ENCODE measurements around the gene PTPRQ.

DNA sequence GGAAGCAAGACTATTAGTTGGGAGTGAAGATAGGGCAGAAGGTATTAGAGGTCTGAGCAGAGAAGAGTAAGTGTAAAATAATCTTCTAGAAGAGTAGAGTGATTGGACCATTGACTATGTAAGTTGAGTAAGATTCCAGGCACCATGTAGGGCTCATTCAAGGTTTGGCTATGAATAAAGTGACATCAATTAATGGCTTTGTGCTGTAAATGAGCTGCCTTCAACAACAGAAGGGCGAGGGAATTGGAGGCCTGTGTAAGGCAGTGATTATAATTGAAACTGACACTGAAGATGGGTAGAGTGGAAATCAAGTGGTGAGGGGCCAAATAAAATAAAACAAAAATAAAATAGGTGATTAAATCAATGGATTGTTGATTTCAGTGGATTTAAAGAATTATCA is 26.4 kb downstream of the PTPRQ start:
- TF ChIP-seq POLR2A (IDR thresholded peaks at IDR 0.05; ENCODE audit: control extremely low read depth in 1 of 2, low read depth in 2 of 2, low read length in 2 of 2) (no peak), EZH2 (IDR thresholded peaks at IDR 0.05; ENCODE audit: low read depth, low read length, severe bottlenecking) (no peak), POLR2AphosphoS5 (IDR thresholded peaks at IDR 0.05; ENCODE audit: low read depth, low read length) (no peak), HDAC6 (IDR thresholded peaks at IDR 0.05; ENCODE audit: low read depth, low read length) (no peak), RFX5 (IDR thresholded peaks at IDR 0.05; ENCODE audit: borderline replicate concordance, low read depth, low read length) (no peak), SP2 (IDR thresholded peaks at IDR 0.05; ENCODE audit: low read length) (no peak), TEAD4 (IDR thresholded peaks at IDR 0.05; ENCODE audit: low read depth, low read length) (0 out of 2 replicates have a peak, but pooled peaks have one; percentile 10), CEBPB (IDR thresholded peaks at IDR 0.05; ENCODE audit: low read depth, low read length) (no peak)
- TF ChIP-seq, protein P1, sequence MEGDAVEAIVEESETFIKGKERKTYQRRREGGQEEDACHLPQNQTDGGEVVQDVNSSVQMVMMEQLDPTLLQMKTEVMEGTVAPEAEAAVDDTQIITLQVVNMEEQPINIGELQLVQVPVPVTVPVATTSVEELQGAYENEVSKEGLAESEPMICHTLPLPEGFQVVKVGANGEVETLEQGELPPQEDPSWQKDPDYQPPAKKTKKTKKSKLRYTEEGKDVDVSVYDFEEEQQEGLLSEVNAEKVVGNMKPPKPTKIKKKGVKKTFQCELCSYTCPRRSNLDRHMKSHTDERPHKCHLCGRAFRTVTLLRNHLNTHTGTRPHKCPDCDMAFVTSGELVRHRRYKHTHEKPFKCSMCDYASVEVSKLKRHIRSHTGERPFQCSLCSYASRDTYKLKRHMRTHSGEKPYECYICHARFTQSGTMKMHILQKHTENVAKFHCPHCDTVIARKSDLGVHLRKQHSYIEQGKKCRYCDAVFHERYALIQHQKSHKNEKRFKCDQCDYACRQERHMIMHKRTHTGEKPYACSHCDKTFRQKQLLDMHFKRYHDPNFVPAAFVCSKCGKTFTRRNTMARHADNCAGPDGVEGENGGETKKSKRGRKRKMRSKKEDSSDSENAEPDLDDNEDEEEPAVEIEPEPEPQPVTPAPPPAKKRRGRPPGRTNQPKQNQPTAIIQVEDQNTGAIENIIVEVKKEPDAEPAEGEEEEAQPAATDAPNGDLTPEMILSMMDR (IDR thresholded peaks at IDR 0.05; ENCODE audit: control extremely low read depth in 1 of 3, insufficient read depth in 1 of 3, low read depth in 1 of 3, low read length in 3 of 3), result no peak

Data from H1 (cell line).